Calu3 (cell line): ENCODE data around the gene REEP5. TPM values are rescaled to one million over a fixed set of nuclear protein-coding genes. Genes with fewer than 3 reads are reported as not detected.
A peak's percentile ranks its signal among the peaks of the same experiment; 100 is the strongest.

Experiments used
- BruUV-seq: library from RNA; stranded (reverse); fragments of 400-500 nt; replicated peaks from 2 replicates; lab custom pipeline; 2021; lab: Mats Ljungman, UMichigan
- CTCF ChIA-PET: fragments of 300-600 bp; sonication (Branson Sonifier 250); formaldehyde crosslinking; loops from one replicate; lab custom pipeline; 2022; ENCODE audit warnings: antibody characterized with exemption; lab: Charles Lee
- DNase-seq: peaks from one replicate; pipeline ENCODE4 v3.0.0; 2022
- H3K27ac Mint-ChIP-seq: one replicate; pipeline ENCODE4 v1.8.0; 2022; ENCODE audit warnings: mixed read lengths; ENCODE audit not compliant: unreplicated experiment
- H3K27me3 Mint-ChIP-seq: one replicate; pipeline ENCODE4 v1.8.0; 2022; ENCODE audit warnings: mixed read lengths; ENCODE audit not compliant: unreplicated experiment
- H3K36me3 Mint-ChIP-seq: one replicate; pipeline ENCODE4 v1.8.0; 2022; ENCODE audit warnings: mild to moderate bottlenecking, moderate library complexity, mixed read lengths; ENCODE audit not compliant: insufficient read depth, unreplicated experiment
- H3K4me1 Mint-ChIP-seq: one replicate; pipeline ENCODE4 v1.8.0; 2022; ENCODE audit warnings: mild to moderate bottlenecking, low read depth, mixed read lengths; ENCODE audit not compliant: unreplicated experiment
- H3K4me3 Mint-ChIP-seq: one replicate; pipeline ENCODE4 v1.8.0; 2022; ENCODE audit warnings: mild to moderate bottlenecking, low read depth, moderate library complexity, mixed read lengths; ENCODE audit not compliant: unreplicated experiment
- H3K9me3 Mint-ChIP-seq: one replicate; pipeline ENCODE4 v1.8.0; 2022; ENCODE audit warnings: low read depth, mixed read lengths; ENCODE audit not compliant: unreplicated experiment
- CTCF ChIP-seq: fragments of 200-600 bp; IDR thresholded peaks from one replicate; pipeline ENCODE4 v1.8.0; 2022; ENCODE audit warnings: antibody characterized with exemption; ENCODE audit not compliant: unreplicated experiment
- intact Hi-C: fragments of 100-400 bp; cut with micrococcal nuclease; formaldehyde crosslinking; loops from one replicate; pipeline ENCODE4 v1.10.0; 2022; ENCODE audit not compliant: unreplicated experiment
- total RNA-seq: library from RNA; stranded (reverse); gene quantifications from 2 replicates; pipeline ENCODE4 v1.2.3, GENCODE V29; 2022

The REEP5 gene
- total RNA-seq, 1 experiment from 2014 or later: 123 TPM

- CTCF ChIA-PET: interaction anchor here (0.7 kb wide), 1 partner anchor 16 kb away, joined by 6 read pairs; no protein-coding TSS in a partner anchor
- DNase-seq: no peak
- H3K27ac Mint-ChIP-seq: no peak overlapping the region
- H3K27me3 Mint-ChIP-seq: no peaks in the 10 kb centered on the region
- H3K36me3 Mint-ChIP-seq: peaks cover 20% of the 10 kb centered on the region
- no TSS peak for BruUV-seq
- peaks cover 12% of the 10 kb centered on the region for H3K4me1 Mint-ChIP-seq
- intact Hi-C loops: loop anchor here (2.0 to 10.0 kb wide), 3 partner anchors 35 to 229 kb away; partner anchors contain the start of gene SRP19
- no peak overlapping the region for H3K4me3 Mint-ChIP-seq
- TF ChIP-seq CTCF: no peak
- H3K9me3 Mint-ChIP-seq: no peaks in the 10 kb centered on the region
Measured at GRCh38 chr5:112923988-112924387, 2.0 kb upstream of the REEP5 start.

GRCh38 chr5:112923148-112923917, 1.3 kb upstream of the REEP5 start:
- DNase-seq: no peak
- CTCF ChIA-PET: interaction anchor here (0.6 to 1.2 kb wide), 3 partner anchors 10 to 35 kb away, joined by 3 to 5 read pairs (median 4); no protein-coding TSS in a partner anchor
- TF ChIP-seq CTCF: no peak
- BruUV-seq: no TSS peak
- H3K36me3 Mint-ChIP-seq: peaks cover 26% of the 10 kb centered on the region
- no peak overlapping the region for H3K27ac Mint-ChIP-seq
- H3K9me3 Mint-ChIP-seq: no peaks in the 10 kb centered on the region
- H3K4me1 Mint-ChIP-seq: peaks cover 19% of the 10 kb centered on the region
- H3K27me3 Mint-ChIP-seq: no peaks in the 10 kb centered on the region
- intact Hi-C loops: loop anchor here (2.0 to 10.0 kb wide), 3 partner anchors 35 to 229 kb away; partner anchors contain the start of gene SRP19
- H3K4me3 Mint-ChIP-seq: peak overlapping the region; percentile 100

GRCh38 chr5:112921026-112921832, 798 bp downstream of the REEP5 start:
- peak overlapping the region; percentile 100 for H3K4me3 Mint-ChIP-seq
- DNase-seq: peak; percentile 80
- peaks cover 31% of the 10 kb centered on the region for H3K4me1 Mint-ChIP-seq
- TF ChIP-seq CTCF: no peak
- peaks cover 31% of the 10 kb centered on the region for H3K36me3 Mint-ChIP-seq
- H3K27me3 Mint-ChIP-seq: no peaks in the 10 kb centered on the region
- CTCF ChIA-PET: interaction anchor here (0.8 to 1.9 kb wide), 4 partner anchors 8 to 55 kb away, joined by 3 to 6 read pairs (median 4); partner anchors contain the start of gene DCP2
- BruUV-seq: no TSS peak
- intact Hi-C loops: loop anchor here (5.0 to 10.0 kb wide), 2 partner anchors 59 to 226 kb away; partner anchors contain the start of gene SRP19
- H3K27ac Mint-ChIP-seq: peak overlapping the region; percentile 81
- no peaks in the 10 kb centered on the region for H3K9me3 Mint-ChIP-seq

- intact Hi-C loops: loop anchor here (5.0 to 10.0 kb wide), 2 partner anchors 58 to 225 kb away; partner anchors contain the start of gene SRP19
- DNase-seq: no peak
- no peaks in the 10 kb centered on the region for H3K9me3 Mint-ChIP-seq
- peaks cover 41% of the 10 kb centered on the region for H3K4me1 Mint-ChIP-seq
- TSS peak; percentile 36 for BruUV-seq
- no peak overlapping the region for H3K27ac Mint-ChIP-seq
- H3K4me3 Mint-ChIP-seq: peak overlapping the region; percentile 100
- H3K27me3 Mint-ChIP-seq: no peaks in the 10 kb centered on the region
- CTCF ChIA-PET: interaction anchor here (0.7 kb wide), 1 partner anchor 16 kb away, joined by 3 read pairs; no protein-coding TSS in a partner anchor
- no peak for TF ChIP-seq CTCF
- peaks cover 39% of the 10 kb centered on the region for H3K36me3 Mint-ChIP-seq
Measured at GRCh38 chr5:112919972-112920371, 2.1 kb downstream of the REEP5 start.
